ENCODE measurements around the gene PDE10A.
"Not testable (repeated sequence)": the region's sequence is repeated elsewhere in the genome, so short reads cannot be mapped to it uniquely, and the experiment has no call there.

PDE10A gene

DNA sequence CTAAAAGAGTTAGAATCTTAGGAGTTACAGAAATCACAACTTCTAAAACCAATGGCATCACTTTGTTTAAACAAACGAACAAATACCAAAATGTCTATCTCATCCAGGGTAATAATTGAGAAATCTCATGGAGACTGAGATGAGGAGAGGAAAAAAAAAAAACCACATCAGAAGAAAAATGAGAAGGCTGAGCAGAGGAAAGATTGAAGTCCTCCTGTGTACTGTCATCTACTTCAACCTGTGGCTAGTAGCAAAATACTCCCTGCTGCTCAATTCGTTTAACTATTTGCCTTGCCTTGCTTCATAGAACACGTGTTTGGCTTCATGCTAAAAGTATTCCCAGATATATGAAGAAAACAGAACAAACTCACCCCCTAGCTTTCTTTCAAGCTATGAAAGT, 143.7 kb downstream of the PDE10A start:
- no peak for DNase-seq

GRCh38 chr6:165515963-165516624, 146.9 kb downstream of the PDE10A start:
- DNase-seq: no peak

- no peak for DNase-seq
Measured at GRCh38 chr6:165514621-165515020, 148.4 kb downstream of the PDE10A start.

GRCh38 chr6:165511807-165512206, 151.2 kb downstream of the PDE10A start:
- DNase-seq: no peak

GRCh38 chr6:165508321-165508869, 154.6 kb downstream of the PDE10A start:
- DNase-seq: no peak

- no peak for DNase-seq
Measured at GRCh38 chr6:165506657-165507056, 156.4 kb downstream of the PDE10A start.

- not testable (repeated sequence) for DNase-seq
Measured at GRCh38 chr6:165500214-165500907, 162.7 kb downstream of the PDE10A start.

DNA sequence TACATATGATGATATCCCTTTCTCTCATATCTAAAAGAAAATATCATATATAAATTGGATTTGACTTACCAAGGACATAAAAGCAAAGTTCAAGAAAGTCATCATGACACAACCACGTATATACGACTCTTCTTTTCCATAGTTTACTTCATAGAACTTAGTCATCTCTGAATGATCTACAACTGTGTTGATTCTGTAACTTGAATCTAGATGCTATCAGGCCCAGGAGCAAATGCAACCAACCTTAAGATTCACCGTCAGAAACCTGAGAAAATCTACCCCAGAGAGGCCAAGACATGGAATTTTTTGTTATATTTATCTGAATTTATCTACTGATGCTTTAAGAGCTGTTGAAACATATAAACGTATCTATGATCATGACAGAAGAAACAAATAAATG, 165.6 kb downstream of the PDE10A start:
- DNase-seq: no peak

DNA sequence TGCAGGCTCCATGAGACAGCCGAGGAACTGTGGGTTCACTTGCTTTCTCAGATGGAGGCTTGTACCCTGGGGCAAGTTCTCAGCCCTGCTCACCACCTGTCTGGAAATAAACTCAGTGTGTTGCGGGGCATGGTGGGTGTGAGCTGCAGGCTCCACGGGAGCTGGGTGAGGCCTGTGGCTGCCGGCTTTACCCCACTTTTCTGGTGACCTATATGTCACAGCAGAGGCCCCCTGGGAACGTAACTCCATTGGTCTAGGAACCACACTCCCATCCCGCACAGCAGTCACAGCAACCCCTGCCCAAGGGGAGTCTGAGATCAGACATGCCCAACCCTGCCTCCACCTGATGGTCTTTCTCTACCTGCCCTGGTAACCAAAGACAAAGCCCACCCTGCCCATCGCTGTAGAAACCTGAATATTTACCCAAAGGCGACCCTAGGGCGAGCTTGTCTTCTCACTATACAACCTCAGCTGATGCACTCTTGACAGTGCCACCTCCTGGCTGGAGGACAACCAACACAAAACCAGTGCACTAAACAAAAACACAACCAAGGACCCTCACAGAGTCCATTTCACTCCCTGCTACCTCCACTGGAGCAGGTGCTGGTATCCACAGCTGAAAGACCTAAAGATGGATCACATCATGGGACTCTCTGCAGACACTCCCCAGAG, 174.3 kb downstream of the PDE10A start:
- no peak for DNase-seq

GRCh38 chr6:165487950-165488349, 175.1 kb downstream of the PDE10A start:
- no peak for DNase-seq

DNA sequence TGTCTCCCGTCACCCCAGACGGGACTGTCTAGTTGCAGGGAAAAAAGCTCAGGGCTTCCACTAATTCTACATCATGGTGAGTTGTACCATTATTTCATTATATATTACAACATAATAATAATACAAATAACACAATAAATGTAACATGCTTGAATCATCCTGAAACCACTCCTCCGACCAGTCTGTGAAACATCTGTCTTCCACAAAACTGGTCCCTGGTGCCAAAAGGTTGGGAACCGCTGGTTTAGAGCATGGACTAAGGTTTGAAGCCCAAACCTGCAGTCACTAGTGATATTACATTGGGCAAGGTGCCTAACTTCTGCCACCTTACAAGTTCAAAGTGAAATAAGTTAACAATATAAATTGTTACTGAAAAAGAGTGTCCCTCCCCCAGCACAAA, 175.7 kb downstream of the PDE10A start:
- DNase-seq: no peak

DNA sequence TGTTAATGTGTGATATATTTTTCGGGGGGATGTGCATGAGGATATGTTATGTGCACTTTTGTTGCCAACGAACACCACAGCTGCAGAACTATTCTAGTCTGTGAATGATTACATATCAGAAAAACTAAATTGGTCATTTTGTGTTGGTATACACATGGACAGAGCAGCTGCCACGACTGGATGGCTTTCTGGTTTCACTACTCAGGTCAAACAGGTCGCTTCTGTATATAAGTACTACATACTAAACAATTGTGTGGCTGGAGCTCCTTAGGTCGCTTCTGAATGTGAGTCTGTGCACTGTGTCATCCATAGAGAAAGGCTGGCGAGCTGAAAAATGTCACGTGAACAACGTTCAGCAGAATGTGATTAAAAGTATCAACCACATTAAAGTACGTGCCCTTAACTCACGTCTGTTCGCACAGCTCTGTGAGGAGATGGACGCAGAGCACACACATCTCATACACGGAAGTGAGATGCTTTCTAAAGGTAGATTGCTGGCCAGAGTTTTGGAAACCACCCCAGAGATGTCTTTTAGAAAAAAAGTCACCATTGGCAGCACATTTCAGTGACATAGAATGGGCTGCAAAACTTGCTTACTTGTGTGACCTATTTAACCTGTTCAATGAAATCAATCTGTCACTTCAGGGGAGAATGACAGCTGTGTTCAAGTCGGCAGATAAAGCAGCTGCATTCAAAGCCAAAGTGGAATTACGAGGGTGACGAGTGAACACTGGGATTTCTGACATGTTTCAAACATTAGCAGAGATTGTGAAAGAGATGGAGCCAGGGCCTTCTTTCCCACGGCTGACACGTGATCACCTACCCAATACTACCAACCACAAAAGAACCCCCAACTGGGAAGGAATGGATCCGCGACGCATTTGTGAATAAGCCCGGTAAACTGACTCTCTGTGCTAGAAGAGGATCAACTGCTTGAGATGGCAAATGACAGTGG, 176.6 kb downstream of the PDE10A start:
- DNase-seq: no peak

DNA sequence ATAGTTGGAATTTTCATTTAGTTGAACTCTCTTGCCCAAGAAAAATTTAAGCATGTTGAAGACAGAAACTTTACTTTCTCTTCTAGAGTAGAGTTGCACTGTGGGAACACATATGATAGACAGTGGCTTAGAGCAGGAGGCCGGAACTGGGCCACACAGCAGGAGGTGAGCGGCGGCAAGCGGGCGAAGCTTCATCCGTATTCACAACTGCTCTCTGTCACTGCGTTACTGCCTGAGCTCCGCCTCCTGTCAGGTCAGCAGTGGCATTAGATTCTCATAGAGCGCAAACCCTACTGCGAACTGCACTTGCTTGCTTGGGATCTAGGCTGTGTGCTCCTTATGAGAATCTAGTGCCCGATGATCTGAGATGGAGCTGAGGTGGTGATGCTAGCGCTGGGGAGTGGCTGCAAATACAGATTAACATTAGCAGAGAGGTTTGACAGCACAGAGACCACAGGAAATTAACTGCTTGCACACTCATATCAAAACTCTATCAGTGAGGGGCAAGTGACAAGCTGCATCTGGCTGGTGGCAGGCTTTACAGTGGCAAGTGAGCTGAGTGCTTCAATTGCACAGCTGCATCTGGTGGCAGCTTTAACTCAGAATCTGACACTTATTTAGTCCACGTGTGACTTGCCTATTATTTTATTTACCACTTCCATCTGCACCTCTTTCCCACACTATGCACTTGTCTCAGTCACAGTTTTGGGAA, 178.7 kb downstream of the PDE10A start:
- no peak for DNase-seq

GRCh38 chr6:165481921-165482320, 181.1 kb downstream of the PDE10A start:
- no peak for DNase-seq

DNA sequence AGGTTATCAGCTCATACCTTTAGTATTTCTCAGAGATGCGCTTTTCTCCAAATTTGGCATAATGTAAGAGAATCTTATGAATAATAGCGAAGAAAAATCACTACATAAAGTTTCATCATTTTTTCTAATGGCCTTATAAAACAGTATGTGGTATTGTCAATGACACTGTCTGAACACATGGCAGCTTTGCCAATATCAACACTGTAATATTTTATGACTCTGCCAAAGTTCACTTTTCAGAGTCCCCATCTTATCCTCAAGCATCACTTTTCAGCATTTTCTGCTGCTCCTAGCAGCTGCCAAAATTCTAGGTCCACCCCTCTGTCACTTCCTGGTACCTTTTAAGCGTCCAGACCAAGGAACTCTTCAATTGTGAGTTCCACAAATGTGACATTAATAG, 182.1 kb downstream of the PDE10A start:
- no peak for DNase-seq

- DNase-seq: no peak
Measured at GRCh38 chr6:165478581-165478980, 184.5 kb downstream of the PDE10A start.

GRCh38 chr6:165469483-165469882, 193.6 kb downstream of the PDE10A start:
- DNase-seq: no peak

GRCh38 chr6:165468340-165469235, 194.5 kb downstream of the PDE10A start:
- no peak for DNase-seq

- not testable (repeated sequence) for DNase-seq
Measured at GRCh38 chr6:165463499-165463898, 199.5 kb downstream of the PDE10A start.

DNA sequence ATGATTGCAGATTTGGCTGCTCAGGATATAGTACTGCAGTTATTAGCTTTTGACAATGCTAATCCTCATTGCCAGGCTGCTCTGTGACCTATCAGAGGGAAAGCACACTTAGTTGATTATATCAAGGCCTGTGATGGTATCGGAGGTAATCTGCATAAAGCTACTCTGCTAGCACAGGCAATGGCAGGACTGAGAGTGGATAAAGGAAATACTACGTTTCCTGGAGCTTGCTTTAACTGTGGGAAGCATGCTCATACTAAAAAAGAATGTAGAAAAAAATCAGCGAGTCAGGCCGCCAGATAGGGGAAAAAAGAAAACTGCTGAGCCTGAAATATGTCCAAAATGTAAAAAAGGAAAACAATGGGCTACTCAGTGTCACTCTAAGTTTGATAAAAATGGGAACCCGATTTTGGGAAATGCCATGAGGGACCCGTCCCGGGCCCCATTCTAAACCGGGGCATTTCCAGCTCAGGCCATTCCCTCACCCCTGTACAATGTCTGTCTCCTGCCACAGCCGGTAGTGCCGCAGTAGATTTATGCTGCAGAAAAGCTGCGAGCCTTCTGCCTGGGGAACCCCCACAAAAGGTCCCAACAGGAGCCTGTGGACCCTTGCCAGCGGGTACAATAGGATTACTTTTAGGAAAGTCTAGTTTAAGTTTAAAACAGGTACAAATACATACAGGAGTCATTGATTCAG, 203.3 kb downstream of the PDE10A start:
- not testable (repeated sequence) for DNase-seq
